GM12873 (cell line): ENCODE results near the gene FLT3LG.

Source experiments
- CTCF ChIP-seq: IDR thresholded peaks from 2 replicates; pipeline ENCODE4 v1.5.1; 2012; ENCODE audit warnings: low read depth, mild to moderate bottlenecking, moderate library complexity, low read length, control low read depth; ENCODE audit not compliant: insufficient read depth; ENCODE audit errors: missing control alignments

The FLT3LG gene

GRCh38 chr19:49441960-49442350 is 32.1 kb upstream of the FLT3LG start:
- no peak for TF ChIP-seq CTCF

DNA sequence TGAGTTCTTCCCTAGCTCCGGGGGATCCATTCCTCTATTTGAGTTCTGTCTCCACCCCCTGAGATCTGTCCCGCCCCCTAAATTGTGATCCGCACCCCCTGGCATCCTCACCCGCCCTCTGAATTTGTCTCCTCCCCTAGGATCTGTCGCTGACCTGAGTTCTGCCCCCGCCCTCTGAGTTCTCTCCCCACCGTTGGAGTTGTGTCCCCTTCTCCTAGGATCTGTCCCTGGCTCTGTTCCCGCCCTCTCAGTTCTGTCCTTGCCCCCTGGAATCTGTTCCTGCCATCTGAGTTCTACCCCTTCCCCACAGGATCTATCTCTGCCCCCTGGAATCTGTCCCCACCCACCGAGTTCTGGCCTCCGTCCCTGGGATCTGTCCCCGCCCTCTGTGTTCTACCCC is 31.7 kb upstream of the FLT3LG start:
- TF ChIP-seq CTCF, result no peak

DNA sequence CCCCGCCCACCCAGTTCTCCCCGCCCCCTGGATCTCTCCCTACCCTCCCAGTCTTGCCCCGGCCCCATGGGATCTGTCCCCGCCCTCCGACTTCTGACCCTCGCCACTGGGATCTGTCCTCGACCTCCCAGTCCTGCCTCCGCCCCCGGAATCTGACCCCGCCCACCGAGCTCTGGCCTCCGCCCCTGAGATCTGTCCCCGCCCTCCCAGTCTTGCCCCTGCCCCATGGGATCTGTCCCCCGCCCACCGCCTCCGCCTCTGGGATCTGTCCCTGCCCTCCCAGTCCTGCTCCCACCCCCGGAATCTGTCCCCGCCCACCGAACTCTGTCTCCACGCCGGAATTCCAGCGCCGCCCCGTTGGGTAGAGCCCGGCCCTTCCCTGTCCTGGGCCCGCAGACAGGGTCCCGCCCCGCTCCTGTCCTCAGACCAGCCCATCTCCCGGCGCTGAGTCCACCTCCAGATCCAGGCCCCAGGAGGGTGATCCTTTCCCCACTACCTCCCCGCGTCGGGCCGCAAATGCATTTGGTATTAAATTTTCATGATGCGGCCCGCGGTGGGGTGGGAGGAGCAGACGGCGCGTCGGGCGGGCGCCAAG is 31.1 kb upstream of the FLT3LG start:
- TF ChIP-seq CTCF, result no peak

GRCh38 chr19:49443366-49444099 is 30.5 kb upstream of the FLT3LG start:
- TF ChIP-seq CTCF, result peak; percentile 87

- TF ChIP-seq CTCF, result no peak
Observed at GRCh38 chr19:49445997-49446396, 28.0 kb upstream of the FLT3LG start.

- no peak for TF ChIP-seq CTCF
Observed at GRCh38 chr19:49447485-49448431, 26.3 kb upstream of the FLT3LG start.

GRCh38 chr19:49448432-49448786 is 25.6 kb upstream of the FLT3LG start:
- TF ChIP-seq CTCF, result no peak
